OCI-LY3 (cell line): ENCODE data around the gene MTHFSD.

ENCODE experiments used
- EZH2phosphoT487 ChIP-seq: fragments of 200-600 bp; shearing (Covaris generic); IDR thresholded peaks from 2 replicates; pipeline ENCODE4 v1.6.1; 2018; ENCODE audit warnings: antibody characterized with exemption, mixed run types, low read depth
- TF ChIP-seq, protein P1 (sequence below): fragments of 200-600, 300-600 bp; sonication (generic); IDR thresholded peaks from 2 replicates; pipeline ENCODE4 v1.5.1; 2014; ENCODE audit warnings: antibody characterized with exemption, low read length, low read depth

DNA sequence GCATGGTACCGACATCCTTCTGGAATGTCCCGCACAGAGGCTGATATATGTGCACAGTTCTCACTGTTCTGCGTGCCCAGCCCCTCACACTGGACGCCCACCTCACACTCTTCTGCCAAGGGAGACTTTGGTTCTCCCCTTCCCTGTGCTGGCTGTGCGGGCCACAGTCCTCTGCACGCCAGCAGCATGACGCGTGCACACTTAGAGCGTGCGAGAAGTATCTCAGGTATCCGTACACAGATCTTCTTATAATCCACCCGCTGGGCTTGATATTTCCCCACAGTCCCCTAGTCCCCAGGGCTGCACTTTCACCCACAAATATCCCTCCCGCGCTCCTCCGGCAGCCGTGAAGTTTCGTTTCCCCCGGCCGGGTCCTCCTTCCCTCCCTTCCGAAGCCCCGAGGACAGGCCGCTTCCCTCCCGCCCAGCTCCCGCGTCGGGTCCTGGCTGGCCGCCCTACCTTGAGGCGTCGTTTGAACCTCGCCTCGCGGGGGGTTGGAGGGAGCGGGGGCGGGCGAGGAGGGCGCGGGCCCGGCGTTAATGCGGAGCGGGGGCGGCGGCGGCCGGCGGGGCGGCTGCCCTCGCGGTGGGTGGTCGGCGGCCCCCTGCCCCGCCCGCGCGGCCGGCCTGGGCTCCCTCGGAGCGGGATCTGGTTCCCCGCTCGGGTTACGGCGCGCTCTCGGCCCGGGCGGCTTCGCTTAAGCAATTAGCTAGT is 49.7 kb downstream of the MTHFSD start:
- TF ChIP-seq, protein P1, sequence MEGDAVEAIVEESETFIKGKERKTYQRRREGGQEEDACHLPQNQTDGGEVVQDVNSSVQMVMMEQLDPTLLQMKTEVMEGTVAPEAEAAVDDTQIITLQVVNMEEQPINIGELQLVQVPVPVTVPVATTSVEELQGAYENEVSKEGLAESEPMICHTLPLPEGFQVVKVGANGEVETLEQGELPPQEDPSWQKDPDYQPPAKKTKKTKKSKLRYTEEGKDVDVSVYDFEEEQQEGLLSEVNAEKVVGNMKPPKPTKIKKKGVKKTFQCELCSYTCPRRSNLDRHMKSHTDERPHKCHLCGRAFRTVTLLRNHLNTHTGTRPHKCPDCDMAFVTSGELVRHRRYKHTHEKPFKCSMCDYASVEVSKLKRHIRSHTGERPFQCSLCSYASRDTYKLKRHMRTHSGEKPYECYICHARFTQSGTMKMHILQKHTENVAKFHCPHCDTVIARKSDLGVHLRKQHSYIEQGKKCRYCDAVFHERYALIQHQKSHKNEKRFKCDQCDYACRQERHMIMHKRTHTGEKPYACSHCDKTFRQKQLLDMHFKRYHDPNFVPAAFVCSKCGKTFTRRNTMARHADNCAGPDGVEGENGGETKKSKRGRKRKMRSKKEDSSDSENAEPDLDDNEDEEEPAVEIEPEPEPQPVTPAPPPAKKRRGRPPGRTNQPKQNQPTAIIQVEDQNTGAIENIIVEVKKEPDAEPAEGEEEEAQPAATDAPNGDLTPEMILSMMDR = no peak
- TF ChIP-seq EZH2phosphoT487 = no peak
